HG02870 (cell line): Measurements from ENCODE around the gene CUX1.
"Not testable (repeated sequence)": the region's sequence is repeated elsewhere in the genome, so short reads cannot be mapped to it uniquely, and the experiment has no call there.

Experiments used
- ATAC-seq: cut with Tn5 transposase; IDR thresholded peaks from one replicate; pipeline ENCODE4 v1.9.1; 2021; ENCODE audit warnings: mild to moderate bottlenecking, moderate library complexity; ENCODE audit not compliant: unreplicated experiment

Gene CUX1

DNA sequence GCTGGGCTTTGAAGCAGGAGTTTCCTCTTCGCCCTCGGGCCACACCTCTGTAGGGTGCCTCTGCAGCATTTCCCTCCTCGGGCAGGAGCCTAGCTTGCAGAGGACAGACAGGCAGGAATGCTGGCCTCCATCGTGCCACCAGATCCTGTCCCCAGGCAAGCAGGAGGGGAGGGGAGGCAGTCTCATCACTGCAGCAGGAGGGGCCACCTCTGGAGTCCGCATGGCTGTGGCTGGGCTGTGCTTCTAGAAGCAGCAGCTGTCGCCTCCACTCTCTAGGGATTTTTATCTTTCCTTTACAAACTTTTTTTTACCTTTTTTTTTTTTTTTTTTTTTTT is 181.4 kb downstream of the CUX1 start:
- ATAC-seq: no peak

DNA sequence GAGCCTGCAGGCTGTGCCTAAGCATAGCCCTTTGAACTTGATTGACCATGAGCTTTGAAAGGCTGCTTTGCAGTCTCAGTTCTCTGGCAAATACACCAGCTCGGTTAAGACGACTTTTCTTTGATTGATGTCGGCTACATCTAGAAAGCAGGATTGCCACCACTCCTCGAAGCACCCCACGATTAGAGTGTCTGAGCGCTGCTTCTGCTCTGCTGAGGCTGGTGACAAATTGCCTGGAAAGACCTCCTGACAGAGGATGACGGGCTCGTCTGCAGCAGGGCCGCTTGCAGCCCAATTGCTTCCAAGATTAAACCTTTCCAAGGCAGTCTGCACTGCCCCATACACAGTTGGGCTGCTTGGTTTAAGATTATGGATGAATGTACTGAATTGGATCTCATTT is 182.0 kb downstream of the CUX1 start:
- ATAC-seq: no peak

DNA sequence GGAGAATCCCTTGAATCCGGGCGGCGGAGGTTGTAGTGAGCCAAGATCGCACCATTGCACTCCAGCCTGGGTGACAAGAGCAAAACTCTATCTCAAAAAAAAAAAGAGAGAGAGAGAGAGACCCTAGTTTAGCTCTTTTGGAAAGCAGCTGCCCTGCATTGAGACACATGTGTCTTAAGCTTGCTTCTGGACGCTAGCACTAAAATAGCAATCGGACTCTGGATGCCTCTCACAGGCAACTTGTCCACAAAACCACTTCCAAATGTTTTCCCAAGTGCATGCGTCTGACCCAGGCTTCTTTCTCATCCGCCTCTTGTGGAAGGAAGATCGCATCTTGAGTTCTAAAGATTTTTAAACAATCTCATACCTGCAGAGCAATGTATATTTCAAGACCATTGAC is 182.7 kb downstream of the CUX1 start:
- no peak for ATAC-seq

DNA sequence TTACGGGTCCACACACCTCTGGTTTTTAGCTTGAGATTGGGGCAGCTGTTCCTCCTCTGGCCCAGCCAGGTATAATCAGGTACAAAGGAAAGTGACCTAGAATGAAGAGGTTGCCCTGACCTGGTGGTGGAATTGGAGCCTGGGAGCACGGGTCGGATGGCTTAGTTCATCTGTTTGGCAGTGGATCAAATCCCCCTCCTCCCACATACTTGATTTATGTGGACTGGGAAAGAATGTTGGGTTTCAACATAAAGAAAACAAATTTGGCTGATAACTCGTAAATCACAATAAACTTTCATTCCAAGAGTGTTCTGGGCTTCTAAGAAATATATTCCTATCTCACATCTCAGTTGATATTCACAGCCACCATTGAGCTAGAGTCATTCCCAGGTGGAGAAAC is 186.8 kb downstream of the CUX1 start:
- no peak for ATAC-seq

DNA sequence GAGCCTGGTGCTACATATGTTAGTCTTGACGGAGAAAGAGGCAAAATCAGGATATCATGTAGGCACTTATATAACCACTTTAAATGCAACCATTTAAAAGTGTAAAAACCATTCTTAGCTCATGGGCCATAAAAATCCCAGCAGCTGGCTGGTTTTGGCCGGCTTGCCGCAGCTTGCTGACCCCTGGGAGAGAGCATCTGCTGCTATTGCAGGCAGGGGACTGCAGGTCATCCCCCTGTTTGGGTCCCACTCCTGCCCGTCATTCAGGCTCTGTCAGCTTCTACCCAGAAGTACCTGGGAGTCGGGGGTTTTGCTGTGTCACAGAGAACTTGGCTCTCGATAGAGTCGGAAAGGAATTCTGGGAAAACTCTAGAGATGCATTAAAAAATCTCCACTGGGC is 187.4 kb downstream of the CUX1 start:
- ATAC-seq: no peak

DNA sequence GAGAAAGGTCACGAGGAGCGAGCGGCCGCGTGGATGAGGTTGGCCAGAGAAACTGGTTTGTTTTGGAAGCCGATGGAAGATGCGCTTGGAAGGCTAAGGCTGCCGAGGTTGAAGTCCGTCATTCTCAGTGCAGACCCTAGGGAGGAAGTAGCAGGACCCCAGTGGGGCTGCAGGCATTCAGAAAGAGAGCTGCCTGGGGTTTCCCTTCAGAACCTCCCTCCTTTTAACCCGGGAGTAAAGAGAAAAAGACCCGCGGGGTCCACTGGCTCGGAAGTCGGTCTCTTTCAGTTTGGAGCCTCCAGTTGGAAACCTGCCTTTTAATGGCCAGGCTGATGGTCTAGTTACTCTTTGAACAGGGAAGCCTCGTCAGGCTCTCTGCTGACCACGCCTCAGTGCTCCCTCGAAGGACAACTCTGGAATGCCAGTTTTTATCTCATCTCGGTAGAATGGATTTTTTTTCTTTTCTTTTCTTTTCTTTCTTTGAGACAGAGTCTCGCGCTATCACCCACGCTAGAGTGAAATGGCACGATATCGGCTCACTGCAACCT is 188.6 kb downstream of the CUX1 start:
- ATAC-seq: no peak

DNA sequence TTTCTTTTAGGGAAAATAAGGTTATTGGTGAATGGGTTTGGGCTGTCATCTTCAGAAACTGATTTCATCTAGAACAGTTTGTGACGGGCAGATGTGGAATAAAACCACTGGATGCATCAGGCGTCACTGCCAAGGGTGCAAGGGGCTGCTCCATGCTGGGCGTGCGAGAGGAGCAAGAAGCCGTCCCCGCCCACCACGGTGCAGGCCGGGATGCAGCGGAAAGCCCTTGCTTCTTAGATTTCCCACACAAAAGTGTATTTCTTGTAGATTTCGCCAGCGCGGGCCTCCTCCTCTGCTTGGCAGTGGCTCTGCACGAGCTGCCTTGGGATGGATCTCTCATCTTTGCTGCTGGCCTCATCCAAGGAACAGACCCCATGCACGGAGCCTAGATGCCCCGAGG is 189.3 kb downstream of the CUX1 start:
- no peak for ATAC-seq

DNA sequence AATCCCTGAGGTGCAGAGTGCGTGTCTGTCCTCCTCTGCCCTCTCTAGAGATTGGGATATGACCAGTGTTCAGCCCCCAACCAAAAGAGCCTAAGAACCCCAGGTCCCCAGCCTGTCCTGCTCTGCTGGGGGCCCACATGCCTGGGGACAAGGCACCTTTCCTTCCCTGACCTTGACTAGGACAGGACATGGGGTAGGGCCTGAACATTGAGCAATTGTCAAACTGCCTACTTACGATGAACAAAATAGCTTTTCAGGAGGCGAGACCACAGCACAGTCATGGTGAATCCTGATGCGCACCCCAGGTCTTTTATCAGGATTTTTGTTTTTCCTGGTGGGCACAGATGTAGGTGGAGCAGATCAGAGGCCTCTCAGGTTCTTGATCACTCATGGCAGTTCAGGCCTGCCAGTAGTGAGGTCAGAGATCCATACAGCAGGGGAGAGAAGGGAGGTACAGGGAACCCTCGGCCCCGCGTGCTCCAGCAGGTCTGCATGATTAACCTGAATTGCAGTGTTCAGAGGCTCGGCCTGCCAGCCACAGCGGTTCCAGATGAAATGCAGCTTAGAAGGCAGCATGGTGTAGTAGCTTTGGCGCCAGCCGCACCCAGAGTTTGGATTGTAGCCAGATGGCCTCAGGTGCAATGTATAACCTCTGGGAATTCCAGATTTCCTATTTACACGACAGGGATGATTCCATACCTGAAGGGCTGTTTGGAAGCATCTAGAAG is 191.3 kb downstream of the CUX1 start:
- no peak for ATAC-seq

DNA sequence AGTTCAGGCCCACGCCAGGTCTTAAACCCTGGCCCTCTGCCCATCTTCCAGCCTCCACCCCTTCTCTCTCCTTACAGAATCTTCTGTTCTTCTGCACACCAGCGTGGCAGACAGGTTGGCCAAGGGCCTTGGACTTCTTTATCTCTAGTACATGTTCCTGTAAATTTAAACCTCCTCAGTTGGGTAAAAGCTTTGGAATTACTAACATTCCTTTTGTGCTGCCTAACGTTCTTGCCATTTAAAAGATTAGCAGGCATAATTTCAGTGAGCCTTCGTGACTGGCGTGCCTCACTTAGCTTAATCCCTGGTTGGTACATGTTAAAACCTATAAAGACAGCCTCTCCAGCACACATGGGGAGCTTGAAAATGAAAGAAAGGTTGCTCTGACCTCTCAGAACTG is 192.2 kb downstream of the CUX1 start:
- ATAC-seq: no peak

DNA sequence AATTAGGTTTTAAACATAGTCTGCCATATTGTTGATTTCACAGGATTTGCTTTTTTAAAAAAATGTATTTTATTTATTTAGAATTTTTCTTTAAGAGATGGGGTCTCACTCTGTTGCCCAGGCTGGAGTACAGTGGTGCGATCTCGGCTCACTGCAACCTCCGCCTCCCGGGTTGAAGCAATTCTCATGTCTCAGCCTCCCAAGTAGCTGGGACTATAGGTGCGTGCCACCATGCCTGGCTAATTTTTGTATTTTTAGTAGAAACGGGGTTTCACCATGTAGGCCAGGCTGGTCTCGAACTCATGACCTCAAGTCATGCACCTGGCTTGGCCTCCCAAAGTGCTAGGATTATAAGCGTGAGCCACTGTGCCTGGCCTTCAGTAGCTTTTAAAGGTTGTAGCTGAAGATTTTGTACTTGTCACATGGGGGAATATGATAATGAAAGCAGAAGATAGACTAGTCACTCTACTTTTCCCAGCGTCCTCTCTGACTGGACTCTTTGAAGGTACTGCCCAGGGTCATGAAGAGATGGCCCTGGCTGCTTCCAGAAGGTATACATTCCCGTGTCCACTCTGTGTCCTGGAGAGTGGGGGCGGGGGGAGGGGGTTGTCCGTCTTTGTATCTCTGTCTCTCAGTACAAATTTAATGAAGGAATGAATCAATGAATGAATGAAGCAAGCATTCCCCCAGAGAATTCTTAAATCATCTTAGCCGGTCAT is 194.8 kb downstream of the CUX1 start:
- not testable (repeated sequence) for ATAC-seq

DNA sequence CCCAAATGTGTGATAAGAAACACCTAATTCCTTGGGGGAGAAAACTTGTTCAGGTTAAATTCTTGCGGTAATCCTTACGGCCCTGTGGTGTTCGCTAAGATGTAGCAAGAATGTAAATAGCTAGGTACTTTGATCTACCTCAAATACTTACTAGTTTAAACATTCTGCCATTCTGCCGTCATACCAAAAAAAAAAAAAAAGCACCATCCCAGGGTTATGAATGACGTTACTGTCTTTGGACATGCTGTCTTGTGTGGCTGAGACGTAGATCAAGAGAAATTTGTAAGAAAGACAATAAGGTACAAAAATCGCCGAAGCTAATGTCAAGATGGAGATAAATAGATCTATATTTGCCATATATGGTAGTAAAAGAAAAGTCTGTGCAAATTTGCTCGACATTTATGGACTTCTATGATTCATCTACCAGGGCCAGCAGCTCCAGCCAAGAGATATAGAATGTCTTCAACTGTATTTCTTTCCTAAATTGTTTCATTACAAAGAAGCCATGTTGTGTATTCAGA is 195.6 kb downstream of the CUX1 start:
- ATAC-seq: no peak

DNA sequence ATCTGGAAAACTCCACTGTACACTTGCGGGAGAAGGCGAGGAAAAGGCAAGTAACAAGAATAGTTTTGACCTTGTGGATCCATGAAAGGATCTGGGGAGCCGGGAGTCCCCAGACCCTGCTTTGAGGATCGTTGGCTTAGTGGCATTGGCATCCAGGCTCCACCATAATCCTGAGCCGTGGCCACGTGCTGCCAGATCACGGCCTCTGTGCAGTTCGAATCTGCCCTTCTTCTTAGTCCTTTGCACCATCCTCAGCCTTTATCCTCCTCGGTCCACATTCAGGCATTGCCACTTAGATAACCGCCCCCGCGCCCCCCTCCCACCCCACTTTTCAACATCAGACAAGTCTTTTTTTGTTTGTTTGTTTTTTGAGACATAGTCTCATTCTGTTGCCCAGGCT is 201.4 kb downstream of the CUX1 start:
- ATAC-seq: no peak

DNA sequence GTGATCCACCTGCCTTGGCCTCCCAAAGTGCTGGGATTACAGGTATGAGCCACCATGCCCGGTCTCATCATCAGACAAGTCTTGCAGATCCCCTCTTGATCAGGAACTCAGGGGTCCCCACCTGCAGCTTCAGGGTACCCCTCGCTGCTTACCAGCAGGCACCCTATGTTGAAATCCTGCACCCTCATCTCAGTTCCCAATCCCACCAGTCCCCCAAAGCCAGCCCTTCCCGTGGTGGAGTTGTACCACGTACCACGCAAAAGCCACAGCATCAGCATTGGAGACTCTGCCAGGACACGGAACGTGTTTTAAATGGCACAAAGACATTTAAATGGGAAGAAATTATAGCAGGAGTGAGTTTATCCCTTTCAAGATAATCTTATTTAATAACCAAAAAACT is 202.0 kb downstream of the CUX1 start:
- no peak for ATAC-seq

DNA sequence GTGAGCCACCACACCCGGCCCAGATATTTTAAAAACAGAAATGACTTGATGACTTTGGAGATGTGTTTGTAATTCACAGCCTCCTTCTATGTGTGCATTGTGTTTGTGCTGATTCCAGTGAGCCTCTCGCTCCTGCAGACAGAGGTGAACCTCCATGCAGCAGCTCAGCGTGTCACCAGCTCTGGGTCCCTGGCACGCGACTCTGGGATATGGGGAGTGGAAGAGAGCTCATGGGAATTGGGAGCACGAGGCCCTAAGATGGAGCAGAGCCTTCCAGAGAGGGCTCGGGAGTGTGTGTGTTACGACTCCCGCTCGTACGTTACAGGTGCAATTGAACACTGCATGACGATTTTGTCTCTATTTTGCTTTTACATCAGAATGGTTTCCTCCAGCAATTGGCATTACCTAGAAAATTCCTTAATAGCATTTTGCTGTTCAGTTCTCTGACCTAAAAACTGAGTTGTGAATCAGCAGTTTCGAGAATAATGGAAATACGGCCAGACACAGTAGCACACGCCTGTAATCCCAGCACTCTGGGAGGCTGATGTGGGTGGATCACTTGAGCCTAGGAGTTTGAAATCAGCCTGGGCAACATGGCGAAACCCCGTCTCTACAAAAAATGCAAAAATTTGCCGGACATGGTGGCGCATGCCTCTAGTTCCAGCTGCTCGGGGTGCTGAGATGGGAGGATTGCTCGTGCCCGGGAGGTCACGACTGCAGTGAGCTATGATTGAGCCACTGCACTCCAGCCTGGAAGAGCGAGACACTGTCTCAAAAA is 204.6 kb downstream of the CUX1 start:
- no peak for ATAC-seq

DNA sequence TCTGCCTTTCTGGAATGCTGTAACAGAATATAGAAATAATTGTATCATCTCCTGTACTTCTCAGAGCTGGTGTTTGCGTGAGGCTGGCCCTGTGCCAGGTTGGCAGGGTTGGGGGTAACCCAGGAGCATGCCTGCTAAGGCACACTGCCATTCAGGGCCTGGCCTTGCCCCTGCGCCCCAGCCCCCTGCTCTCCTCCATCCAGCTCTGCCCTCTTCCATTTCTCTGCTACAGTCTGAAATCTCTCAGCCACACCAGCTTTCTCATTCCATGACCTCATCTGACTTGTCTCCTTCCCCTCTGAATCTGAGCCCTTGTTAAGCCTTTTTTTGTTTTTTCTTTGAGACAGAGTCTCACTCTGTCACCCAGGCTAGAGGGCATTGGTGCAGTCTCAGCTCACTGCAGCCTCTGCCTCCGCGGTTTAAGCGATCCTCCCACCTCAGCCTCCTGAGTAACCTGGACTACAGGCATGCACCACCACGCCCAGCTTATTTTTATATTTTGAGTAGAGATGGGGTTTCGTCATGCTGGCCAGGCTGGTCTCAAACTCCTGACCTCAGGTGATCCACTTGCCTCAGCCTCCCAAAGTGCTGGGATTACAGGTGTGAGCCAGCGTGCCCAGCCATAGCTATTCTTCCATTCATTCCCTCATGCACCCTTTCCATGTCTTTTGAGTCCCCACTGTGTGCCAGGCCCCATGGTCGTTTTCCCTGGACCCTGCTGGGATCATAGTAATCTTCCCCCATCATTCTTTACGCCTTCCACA is 206.8 kb downstream of the CUX1 start:
- no peak for ATAC-seq

DNA sequence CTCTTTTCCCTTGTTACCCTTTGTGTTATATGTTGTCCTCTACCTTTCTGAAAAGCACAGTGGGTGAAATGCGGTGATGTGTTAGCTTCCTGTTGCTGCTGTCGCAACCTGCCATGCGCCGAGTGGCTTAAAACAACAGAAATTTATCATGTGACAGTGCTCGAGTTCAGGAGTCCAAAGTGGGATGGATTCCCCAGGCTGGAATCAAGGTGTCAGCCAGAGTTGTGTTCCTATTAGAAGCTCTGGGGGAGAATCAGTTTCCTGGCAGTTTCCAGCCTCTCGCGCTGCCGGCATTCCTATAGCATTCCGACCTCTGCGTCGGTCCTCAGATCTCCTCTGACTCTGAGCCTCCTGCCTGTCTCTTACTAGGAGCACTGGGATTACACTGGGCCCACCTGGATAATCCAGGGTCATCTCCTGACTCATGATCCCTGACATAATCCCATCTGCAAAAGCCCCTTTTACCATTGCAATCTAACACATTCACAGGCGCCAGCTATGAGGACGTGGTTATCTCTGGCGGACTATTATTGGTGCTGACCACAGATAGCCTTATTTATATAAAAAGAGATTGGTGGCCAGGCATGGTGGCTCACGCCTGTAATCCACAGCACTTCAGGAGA is 207.5 kb downstream of the CUX1 start:
- ATAC-seq: no peak

DNA sequence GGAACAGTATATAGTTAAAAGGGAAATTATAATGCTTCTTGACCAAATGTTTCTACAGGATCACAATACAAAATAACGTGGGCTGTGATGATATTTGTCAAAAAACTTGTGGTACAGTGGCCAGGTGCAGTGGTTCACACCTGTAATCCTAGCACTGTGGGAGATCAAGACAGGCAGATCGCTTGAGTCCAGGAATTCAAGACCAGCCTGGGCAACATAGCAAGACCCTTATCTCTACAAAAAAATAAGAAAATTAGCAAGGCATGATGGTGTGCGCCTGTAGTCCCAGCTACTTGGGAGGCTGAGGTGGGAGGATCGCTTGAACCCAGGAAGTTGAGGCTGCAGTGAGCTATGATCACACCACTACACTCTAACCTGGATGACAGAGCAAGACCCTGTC is 208.4 kb downstream of the CUX1 start:
- ATAC-seq: not testable (repeated sequence)

DNA sequence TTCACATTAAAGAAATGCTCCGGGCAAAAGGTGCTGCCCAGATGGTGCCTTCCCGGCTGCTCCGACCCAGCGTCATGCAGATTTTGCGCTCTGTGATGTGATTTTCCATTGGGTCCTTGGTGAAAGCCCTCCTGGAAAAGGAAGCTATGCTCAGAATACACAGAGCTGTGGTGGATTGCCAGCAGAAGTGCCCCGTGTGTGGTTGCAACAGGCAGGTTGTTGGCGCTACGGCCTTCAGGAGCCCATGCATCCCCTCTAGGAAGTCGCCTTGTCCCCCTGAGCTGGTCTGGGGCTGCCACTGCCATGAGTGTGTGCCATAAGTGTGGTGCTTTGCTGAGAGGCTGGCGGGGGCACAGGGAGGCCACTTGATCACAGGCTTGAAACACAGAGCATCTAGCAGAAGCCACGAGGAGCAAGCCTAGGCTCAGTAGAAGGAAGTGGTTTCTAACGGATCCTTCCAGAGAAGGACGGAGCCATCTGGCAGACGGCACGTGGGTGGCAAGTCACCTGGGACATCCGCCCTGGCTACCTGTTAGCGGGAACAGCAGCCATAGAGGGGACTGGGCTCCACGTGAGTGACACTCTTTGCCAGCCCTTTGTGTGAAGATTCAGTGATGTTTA is 210.9 kb downstream of the CUX1 start:
- ATAC-seq: no peak

DNA sequence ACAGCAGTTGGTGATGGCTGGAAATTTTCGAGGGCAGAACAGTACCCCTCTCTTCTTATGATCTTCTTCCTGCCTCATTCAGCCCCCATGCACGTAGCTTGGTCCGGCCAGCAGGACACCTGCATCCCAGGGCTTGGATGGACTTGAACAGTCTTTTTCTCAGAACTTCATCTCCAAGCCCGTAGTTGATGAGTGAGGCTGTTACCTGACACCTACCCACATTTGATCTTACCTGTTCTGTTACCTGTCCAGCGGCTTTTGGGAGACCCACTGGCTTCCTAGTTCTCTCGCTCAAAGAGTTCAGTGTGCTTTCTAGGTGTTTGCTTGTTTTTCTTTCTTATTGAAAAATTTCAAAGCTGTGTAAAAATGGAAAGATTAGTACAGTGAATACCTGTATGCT is 212.2 kb downstream of the CUX1 start:
- ATAC-seq: no peak

DNA sequence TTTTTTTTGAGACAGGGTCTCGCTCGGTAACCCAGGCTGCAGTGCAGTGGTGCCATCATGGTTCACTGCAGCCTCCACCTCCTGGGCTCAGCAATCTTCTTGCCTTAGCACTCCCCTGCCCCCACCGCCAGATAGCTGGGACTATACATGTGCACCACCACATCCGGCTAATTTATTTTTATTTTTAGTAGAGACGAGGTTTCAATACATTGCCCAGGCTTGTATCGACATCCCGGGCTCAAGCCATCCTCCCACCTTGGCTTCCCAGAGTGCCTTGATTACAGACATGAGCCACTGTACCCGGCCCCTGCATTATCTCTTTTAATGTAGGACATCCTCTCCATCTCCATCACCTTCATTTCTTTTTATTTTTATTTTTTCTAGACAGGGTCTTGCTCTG is 213.3 kb downstream of the CUX1 start:
- ATAC-seq: no peak
